GM12878 (cell line): Measurements from ENCODE around the gene ANKIB1. TPM values are rescaled to one million over a fixed set of nuclear protein-coding genes. Genes with fewer than 3 reads are reported as not detected.

Experiments used
- ATAC-seq: fragments of 200-7000 bp; cut with Tn5 transposase; 3 replicates; pipeline ENCODE4 v1.9.1; 2020; ENCODE audit warnings: mild to moderate bottlenecking, moderate library complexity
- BruUV-seq: library from RNA; stranded (reverse); fragments of 400-500 nt; replicated peaks from 2 replicates; lab custom pipeline; 2021; lab: Mats Ljungman, UMichigan
- CTCF ChIA-PET: fragments of 300-600 bp; sonication (Branson Sonifier 250); formaldehyde crosslinking; extraction: SDS; loops from one replicate; lab custom pipeline; 2021; ENCODE audit warnings: inconsistent platforms; lab: Yijun Ruan, JAX
- POLR2A ChIA-PET: fragments of 350-600 bp; formaldehyde crosslinking; extraction: SDS; loops from one replicate; lab custom pipeline; 2021; ENCODE audit warnings: inconsistent platforms; lab: Charles Lee
- RAD21 ChIA-PET: fragments of 300-600 bp; sonication (Branson Sonifier 250); formaldehyde crosslinking; loops from one replicate; lab custom pipeline; 2023; ENCODE audit warnings: antibody characterized with exemption; ENCODE audit not compliant: unreplicated experiment; lab: Charles Lee
- SMC1A ChIA-PET: fragments of 300-600 bp; sonication (Branson Sonifier 250); formaldehyde crosslinking; loops from one replicate; lab custom pipeline; 2023; ENCODE audit not compliant: unreplicated experiment, uncharacterized antibody; lab: Charles Lee
- DNase-seq: peaks from one replicate; pipeline ENCODE4 v3.0.0-alpha.2; 2011; ENCODE audit warnings: low read depth, low spot score
- FAIRE-seq: peaks from 3 replicates; lab custom pipeline; 2011; peaks lifted over from hg19 to GRCh38; lab: Jason Lieb, UNC
- H2AFZ ChIP-seq: 2 replicates; pipeline ENCODE4 v1.6.0; 2011; ENCODE audit warnings: low read depth, low read length, control low read depth; ENCODE audit not compliant: control insufficient read depth
- H3K27ac ChIP-seq: 2 replicates; pipeline ENCODE4 v1.5.1; 2011; ENCODE audit warnings: control low read depth; ENCODE audit not compliant: control insufficient read depth, insufficient read depth
- H3K27me3 ChIP-seq, 2 experiments: replicated peaks in 1 of 2; 2 replicates each; pipeline versions ENCODE4 v1.6.0 to v1.6.1; 2011; ENCODE audit warnings: low read length in 1 of 2; ENCODE audit not compliant: control insufficient read depth in 2 of 2, insufficient read depth in 2 of 2
- H3K36me3 ChIP-seq, 2 experiments: 2 replicates each; pipeline ENCODE4 v1.5.1; 2011; ENCODE audit warnings: low read length in 1 of 2; ENCODE audit not compliant: control insufficient read depth in 2 of 2, insufficient read depth in 2 of 2
- H3K4me1 ChIP-seq: 2 replicates; pipeline ENCODE4 v1.6.1; 2011; ENCODE audit warnings: mild to moderate bottlenecking, low read length, moderate library complexity, mixed read lengths; ENCODE audit not compliant: control insufficient read depth, insufficient read depth
- H3K4me2 ChIP-seq: 2 replicates; pipeline ENCODE4 v1.6.0; 2011; ENCODE audit warnings: control low read depth; ENCODE audit not compliant: control insufficient read depth, insufficient read depth
- H3K4me3 ChIP-seq: fragments of 200-600 bp; sonication (generic); 2 replicates; pipeline ENCODE4 v1.5.1; 2016
- H3K79me2 ChIP-seq: 2 replicates; pipeline ENCODE4 v1.6.0; 2011; ENCODE audit warnings: low read length; ENCODE audit not compliant: control insufficient read depth, insufficient read depth
- H3K9ac ChIP-seq: 2 replicates; pipeline ENCODE4 v1.8.0; 2011; ENCODE audit warnings: low read length, control low read depth, mixed read lengths; ENCODE audit not compliant: control insufficient read depth, insufficient read depth
- H3K9me3 ChIP-seq: replicated peaks from 3 replicates; pipeline ENCODE4 v1.5.1; 2011; ENCODE audit warnings: mild to moderate bottlenecking, low read length; ENCODE audit not compliant: control insufficient read depth, insufficient read depth
- H4K20me1 ChIP-seq: 2 replicates; pipeline ENCODE4 v1.6.0; 2011; ENCODE audit not compliant: control insufficient read depth, insufficient read depth
- EZH2 ChIP-seq: IDR thresholded peaks from 2 replicates; pipeline ENCODE4 v1.6.1; 2012; ENCODE audit warnings: low read depth, mild to moderate bottlenecking, control low read depth, inconsistent platforms, low read length, borderline replicate concordance; ENCODE audit not compliant: control insufficient read depth
- SIN3A ChIP-seq: IDR thresholded peaks from 2 replicates; pipeline ENCODE4 v1.6.1; 2012; ENCODE audit warnings: low read depth, low read length, improper control_type of control experiment
- SMC3 ChIP-seq: IDR thresholded peaks from 2 replicates; pipeline ENCODE4 v1.6.1; 2011; ENCODE audit warnings: low read length, improper control_type of control experiment, borderline replicate concordance
- TAF1 ChIP-seq: IDR thresholded peaks from 2 replicates; pipeline ENCODE4 v1.6.1; 2011; ENCODE audit warnings: mild to moderate bottlenecking, low read depth, low read length, borderline replicate concordance
- ZNF274 ChIP-seq: IDR thresholded peaks from one replicate; pipeline ENCODE4 v1.8.0; 2011; ENCODE audit not compliant: insufficient read length, insufficient read depth
- ZNF622 ChIP-seq: fragments of 450-650 bp; IDR thresholded peaks from 2 replicates; pipeline ENCODE4 v1.6.1; 2017; ENCODE audit warnings: mild to moderate bottlenecking, inconsistent platforms
- WGBS: methylation state at CpG from one replicate; pipeline ENCODE4 v1.1.6; 2016; ENCODE audit warnings: low lambda C conversion rate; ENCODE audit not compliant: insufficient replicate concordance, insufficient coverage; ENCODE audit errors: missing lambda C conversion rate; 5-methylcytosine and 5-hydroxymethylcytosine counted together
- in situ Hi-C: fragments of 300-500 bp; cut with MboI; formaldehyde crosslinking; loops from 9 replicates; pipeline ENCODE4 v1.14.3; 2018; ENCODE audit warnings: mixed read lengths
- intact Hi-C: fragments of 100-400 bp; cut with micrococcal nuclease; formaldehyde crosslinking; loops from one replicate; pipeline ENCODE4 v1.14.2; 2022; ENCODE audit not compliant: unreplicated experiment
- polyA plus RNA-seq, 11 experiments: library from polyadenylated mRNA; depleted of rRNA in 4 of 11; unstranded in 6 of 11; stranded (reverse) in 5 of 11; fragments of >200 nt; fragmentation: Nextera tagmentation in 4 of 11; fragmentation: Illumina TruSeq in 1 of 11; extraction: Ambion mirVana in 4 of 11; extraction: Trizol in 1 of 11; gene quantifications; 1 replicate in 1 of 11; 2 replicates in 10 of 11; pipeline versions ENCODE4 v1.2.1 to v1.2.3, GENCODE V29; 2011 to 2016; ENCODE audit warnings: inconsistent platforms in 2 of 11, missing spikeins in 2 of 11, low read depth in 1 of 11
- total RNA-seq, 4 experiments: library from RNA; depleted of rRNA in 3 of 4; stranded (reverse); fragments of >200 nt in 3 of 4; fragmentation: Illumina TruSeq in 1 of 4; extraction: Trizol in 1 of 4; gene quantifications; 2 replicates each; pipeline versions ENCODE4 v1.2.1 to v1.2.3, GENCODE V29; 2013 to 2021
- TF ChIP-seq, protein P1 (sequence below): fragments of 150-350 bp; IDR thresholded peaks from 2 replicates; pipeline ENCODE4 v1.6.1; 2014; ENCODE audit warnings: mild to moderate bottlenecking, low read depth, low read length
- TF ChIP-seq, protein P2 (sequence below): IDR thresholded peaks from 2 replicates; pipeline ENCODE4 v1.6.1; 2011; ENCODE audit warnings: borderline replicate concordance, low read depth, mild to moderate bottlenecking, moderate library complexity, low read length; ENCODE audit not compliant: insufficient read depth, poor library complexity, severe bottlenecking
- TF ChIP-seq, protein P3 (sequence below): fragments of 450-650 bp; formaldehyde crosslinking; IDR thresholded peaks from 2 replicates; pipeline ENCODE4 v1.5.0; 2022; ENCODE audit warnings: mild to moderate bottlenecking, missing genetic modification characterization
- TF ChIP-seq, protein P4 (sequence below): fragments of 450-650 bp; IDR thresholded peaks from 2 replicates; pipeline ENCODE4 v1.6.1; 2017; ENCODE audit warnings: mild to moderate bottlenecking, moderate library complexity

ANKIB1 gene
- total and polyA plus RNA-seq, 10 of the 15 experiments (the other 5 are each of a cell fraction or from before 2014, with no cell fraction given), result 9.0 to 54.0 (median 21.9) TPM

DNA sequence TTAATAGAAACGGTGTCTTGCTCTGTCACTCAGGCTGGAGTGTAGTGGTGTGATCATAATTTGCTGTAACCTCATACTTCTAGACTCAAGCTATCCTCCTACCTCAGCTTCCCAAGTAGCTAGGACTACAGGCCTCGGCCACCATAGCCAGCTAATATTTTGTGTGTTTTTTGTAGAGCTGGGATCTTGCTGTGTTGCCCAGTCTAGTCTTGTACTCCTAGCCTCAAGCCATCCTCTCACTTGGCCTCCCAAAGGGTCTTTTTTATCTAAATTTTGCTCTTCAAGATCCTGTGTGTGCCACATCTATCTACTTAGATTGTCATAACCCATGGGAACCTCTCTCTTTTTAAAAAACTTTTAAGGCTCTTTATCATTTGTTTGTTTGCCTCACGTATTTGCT is 50.5 kb downstream of the ANKIB1 start:
- in situ Hi-C loops (no loop called here), intact Hi-C loops (no loop called here)
- no peak overlapping the region for H2AFZ ChIP-seq
- CTCF ChIA-PET, result interaction anchor here (1.2 kb wide), 1 partner anchor 117 kb away, joined by 4 read pairs; the partner anchor contains the start of gene LRRD1
- no peaks in the 10 kb centered on the region for H4K20me1 ChIP-seq
- H3K36me3 ChIP-seq, result peaks cover 0 to 2% of the 10 kb centered on the region in 2 experiments; a peak in 3 of 4 replicates
- SMC1A ChIA-PET, result interaction anchor here (0.7 to 3.2 kb wide), 13 partner anchors 11 to 909 kb away, joined by 3 to 13 read pairs (median 4); no protein-coding TSS in a partner anchor
- peaks cover 14% of the 10 kb centered on the region for H3K4me1 ChIP-seq
- H3K9me3 ChIP-seq, result no peaks in the 10 kb centered on the region
- RAD21 ChIA-PET, result interaction anchor here (0.9 kb wide), 1 partner anchor 49 kb away, joined by 3 read pairs; no protein-coding TSS in a partner anchor
- no peaks in the 10 kb centered on the region for H3K27me3 ChIP-seq
- no peak for ATAC-seq
- H3K27ac ChIP-seq, result no peak overlapping the region
- H3K9ac ChIP-seq, result no peak overlapping the region
- H3K4me2 ChIP-seq, result no peak overlapping the region
- no TSS peak for BruUV-seq
- peaks cover 27% of the 10 kb centered on the region for H3K79me2 ChIP-seq
- DNase-seq, result no peak
- H3K4me3 ChIP-seq, result no peak overlapping the region
- WGBS, result 96% methylated on average over 3 of the region's 3 CpGs
- POLR2A ChIA-PET, result interaction anchor here (0.9 to 1.2 kb wide), 2 partner anchors 47 to 51 kb away, joined by 4 to 7 read pairs; partner anchors contain the start of genes ANKIB1 and KRIT1
- no peak for FAIRE-seq
- TF ChIP-seq, protein P1, sequence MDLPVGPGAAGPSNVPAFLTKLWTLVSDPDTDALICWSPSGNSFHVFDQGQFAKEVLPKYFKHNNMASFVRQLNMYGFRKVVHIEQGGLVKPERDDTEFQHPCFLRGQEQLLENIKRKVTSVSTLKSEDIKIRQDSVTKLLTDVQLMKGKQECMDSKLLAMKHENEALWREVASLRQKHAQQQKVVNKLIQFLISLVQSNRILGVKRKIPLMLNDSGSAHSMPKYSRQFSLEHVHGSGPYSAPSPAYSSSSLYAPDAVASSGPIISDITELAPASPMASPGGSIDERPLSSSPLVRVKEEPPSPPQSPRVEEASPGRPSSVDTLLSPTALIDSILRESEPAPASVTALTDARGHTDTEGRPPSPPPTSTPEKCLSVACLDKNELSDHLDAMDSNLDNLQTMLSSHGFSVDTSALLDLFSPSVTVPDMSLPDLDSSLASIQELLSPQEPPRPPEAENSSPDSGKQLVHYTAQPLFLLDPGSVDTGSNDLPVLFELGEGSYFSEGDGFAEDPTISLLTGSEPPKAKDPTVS, result no peak
- TF ChIP-seq, protein P2, sequence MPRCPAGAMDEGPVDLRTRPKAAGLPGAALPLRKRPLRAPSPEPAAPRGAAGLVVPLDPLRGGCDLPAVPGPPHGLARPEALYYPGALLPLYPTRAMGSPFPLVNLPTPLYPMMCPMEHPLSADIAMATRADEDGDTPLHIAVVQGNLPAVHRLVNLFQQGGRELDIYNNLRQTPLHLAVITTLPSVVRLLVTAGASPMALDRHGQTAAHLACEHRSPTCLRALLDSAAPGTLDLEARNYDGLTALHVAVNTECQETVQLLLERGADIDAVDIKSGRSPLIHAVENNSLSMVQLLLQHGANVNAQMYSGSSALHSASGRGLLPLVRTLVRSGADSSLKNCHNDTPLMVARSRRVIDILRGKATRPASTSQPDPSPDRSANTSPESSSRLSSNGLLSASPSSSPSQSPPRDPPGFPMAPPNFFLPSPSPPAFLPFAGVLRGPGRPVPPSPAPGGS, result no peak
- TF ChIP-seq TAF1 (no peak), SIN3A (no peak), ZNF622 (no peak), EZH2 (no peak), ZNF274 (no peak), SMC3 (no peak)
- TF ChIP-seq, protein P3, sequence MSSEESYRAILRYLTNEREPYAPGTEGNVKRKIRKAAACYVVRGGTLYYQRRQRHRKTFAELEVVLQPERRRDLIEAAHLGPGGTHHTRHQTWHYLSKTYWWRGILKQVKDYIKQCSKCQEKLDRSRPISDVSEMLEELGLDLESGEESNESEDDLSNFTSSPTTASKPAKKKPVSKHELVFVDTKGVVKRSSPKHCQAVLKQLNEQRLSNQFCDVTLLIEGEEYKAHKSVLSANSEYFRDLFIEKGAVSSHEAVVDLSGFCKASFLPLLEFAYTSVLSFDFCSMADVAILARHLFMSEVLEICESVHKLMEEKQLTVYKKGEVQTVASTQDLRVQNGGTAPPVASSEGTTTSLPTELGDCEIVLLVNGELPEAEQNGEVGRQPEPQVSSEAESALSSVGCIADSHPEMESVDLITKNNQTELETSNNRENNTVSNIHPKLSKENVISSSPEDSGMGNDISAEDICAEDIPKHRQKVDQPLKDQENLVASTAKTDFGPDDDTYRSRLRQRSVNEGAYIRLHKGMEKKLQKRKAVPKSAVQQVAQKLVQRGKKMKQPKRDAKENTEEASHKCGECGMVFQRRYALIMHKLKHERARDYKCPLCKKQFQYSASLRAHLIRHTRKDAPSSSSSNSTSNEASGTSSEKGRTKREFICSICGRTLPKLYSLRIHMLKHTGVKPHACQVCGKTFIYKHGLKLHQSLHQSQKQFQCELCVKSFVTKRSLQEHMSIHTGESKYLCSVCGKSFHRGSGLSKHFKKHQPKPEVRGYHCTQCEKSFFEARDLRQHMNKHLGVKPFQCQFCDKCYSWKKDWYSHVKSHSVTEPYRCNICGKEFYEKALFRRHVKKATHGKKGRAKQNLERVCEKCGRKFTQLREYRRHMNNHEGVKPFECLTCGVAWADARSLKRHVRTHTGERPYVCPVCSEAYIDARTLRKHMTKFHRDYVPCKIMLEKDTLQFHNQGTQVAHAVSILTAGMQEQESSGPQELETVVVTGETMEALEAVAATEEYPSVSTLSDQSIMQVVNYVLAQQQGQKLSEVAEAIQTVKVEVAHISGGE (CRISPR knock-in tag), result no peak
- TF ChIP-seq, protein P4, sequence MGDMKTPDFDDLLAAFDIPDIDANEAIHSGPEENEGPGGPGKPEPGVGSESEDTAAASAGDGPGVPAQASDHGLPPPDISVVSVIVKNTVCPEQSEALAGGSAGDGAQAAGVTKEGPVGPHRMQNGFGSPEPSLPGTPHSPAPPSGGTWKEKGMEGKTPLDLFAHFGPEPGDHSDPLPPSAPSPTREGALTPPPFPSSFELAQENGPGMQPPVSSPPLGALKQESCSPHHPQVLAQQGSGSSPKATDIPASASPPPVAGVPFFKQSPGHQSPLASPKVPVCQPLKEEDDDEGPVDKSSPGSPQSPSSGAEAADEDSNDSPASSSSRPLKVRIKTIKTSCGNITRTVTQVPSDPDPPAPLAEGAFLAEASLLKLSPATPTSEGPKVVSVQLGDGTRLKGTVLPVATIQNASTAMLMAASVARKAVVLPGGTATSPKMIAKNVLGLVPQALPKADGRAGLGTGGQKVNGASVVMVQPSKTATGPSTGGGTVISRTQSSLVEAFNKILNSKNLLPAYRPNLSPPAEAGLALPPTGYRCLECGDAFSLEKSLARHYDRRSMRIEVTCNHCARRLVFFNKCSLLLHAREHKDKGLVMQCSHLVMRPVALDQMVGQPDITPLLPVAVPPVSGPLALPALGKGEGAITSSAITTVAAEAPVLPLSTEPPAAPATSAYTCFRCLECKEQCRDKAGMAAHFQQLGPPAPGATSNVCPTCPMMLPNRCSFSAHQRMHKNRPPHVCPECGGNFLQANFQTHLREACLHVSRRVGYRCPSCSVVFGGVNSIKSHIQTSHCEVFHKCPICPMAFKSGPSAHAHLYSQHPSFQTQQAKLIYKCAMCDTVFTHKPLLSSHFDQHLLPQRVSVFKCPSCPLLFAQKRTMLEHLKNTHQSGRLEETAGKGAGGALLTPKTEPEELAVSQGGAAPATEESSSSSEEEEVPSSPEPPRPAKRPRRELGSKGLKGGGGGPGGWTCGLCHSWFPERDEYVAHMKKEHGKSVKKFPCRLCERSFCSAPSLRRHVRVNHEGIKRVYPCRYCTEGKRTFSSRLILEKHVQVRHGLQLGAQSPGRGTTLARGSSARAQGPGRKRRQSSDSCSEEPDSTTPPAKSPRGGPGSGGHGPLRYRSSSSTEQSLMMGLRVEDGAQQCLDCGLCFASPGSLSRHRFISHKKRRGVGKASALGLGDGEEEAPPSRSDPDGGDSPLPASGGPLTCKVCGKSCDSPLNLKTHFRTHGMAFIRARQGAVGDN, result no peak
